Measurements from ENCODE around the gene CMPK2. TPM values are rescaled to one million over a fixed set of nuclear protein-coding genes. Genes with fewer than 3 reads are reported as not detected.

The CMPK2 gene
- total RNA-seq, 4 donors from 2014 or later: 2.9 to 31.1 (median 5.9) TPM

DNA sequence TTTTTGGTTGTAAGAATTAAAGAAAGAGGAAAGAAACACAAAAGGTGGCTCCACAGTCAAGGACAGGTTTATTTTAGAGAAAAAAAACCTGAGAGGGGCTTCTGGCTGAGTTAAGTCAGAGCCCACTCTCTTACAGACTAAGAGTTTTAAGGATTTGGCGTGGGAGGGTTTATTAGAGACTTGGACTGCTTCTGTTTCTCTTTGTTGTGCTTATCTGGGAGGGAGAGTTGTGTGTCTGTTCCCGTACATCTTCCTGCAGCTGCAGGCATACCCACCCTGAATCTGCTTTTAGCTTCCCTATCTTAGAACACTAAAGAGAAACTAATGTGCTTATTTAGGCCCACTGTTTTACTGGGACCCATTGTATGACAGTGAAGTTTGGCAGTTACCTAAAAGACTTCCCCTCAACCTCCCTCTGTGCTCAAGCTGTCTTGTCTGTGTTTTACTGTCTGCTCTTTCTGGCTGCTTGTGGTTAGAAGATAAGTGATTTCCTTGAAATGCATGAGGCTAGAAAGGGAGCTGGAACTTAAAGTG is 14.6 kb upstream of the CMPK2 start:
- no peak for ATAC-seq (ENCODE audit: low FRiP score)
- no peak for DNase-seq (ENCODE audit: low spot score)
- TF ChIP-seq CTCF (IDR thresholded peaks at IDR 0.05): no peak

DNA sequence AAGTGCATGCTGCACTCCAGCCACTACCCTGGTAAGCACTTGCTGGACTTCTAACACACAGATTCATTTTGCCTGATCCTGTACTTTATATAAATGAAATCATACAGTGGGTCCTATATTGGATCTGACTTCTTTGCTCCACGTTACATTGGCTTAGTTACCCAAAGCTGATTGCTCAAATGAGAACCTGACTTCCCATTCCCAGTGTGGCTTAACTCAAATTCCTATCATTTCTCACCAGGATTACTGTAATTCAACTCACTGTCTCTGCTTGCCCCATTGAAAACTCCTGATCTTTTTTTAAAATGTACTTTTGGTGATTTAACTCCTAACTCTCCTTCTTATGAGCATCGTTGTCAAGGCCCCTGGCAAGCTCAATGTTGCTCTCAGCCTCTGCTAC is 13.3 kb upstream of the CMPK2 start:
- DNase-seq (ENCODE audit: low spot score) (no peak), ATAC-seq (ENCODE audit: low FRiP score) (no peak)
- no peak for TF ChIP-seq CTCF (IDR thresholded peaks at IDR 0.05)

- no peak for TF ChIP-seq CTCF (IDR thresholded peaks at IDR 0.05)
- no peak for DNase-seq (ENCODE audit: low spot score)
- ATAC-seq (ENCODE audit: low FRiP score): no peak
These were observed 12.8 kb upstream of the CMPK2 start for GRCh38 chr2:6878549-6878948.

DNA sequence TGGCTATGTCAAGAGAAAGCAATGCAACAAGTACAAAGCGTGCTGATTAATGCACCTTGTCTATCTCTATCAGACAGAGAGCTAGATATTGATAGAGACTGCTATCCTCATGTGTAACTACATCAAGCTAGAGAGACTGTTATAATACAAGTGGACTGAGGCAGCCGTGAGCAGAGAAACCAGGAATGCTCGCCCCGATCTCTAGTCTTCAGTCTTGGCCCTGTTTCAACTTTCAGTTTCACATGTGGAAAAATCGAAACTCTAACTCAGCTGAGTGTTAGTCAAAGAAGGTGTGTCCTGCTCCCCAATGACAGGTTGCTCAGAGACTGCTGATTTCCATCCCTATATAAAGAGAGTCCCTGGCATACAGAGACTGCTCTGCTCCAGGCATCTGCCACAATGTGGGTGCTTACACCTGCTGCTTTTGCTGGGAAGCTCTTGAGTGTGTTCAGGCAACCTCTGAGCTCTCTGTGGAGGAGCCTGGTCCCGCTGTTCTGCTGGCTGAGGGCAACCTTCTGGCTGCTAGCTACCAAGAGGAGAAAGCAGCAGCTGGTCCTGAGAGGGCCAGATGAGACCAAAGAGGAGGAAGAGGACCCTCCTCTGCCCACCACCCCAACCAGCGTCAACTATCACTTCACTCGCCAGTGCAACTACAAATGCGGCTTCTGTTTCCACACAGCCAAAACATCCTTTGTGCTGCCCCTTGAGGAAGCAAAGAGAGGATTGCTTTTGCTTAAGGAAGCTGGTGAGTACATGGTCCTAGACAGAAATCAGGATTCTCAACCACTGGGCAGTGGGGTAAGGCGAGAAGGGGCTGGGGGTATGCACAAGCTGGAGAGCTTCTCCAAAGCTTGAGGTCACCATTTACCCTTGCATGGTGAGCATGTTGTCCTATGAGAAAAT is 11.9 kb upstream of the CMPK2 start, which contains the start of gene RSAD2:
RSAD2 (plus strand) TSS at position 376 of the 903 bp plus-strand sequence; CDS start at position 400, 24 bp downstream.
- DNase-seq (ENCODE audit: low spot score): no peak
- peak; percentile 93 for ATAC-seq (ENCODE audit: low FRiP score)
- TF ChIP-seq CTCF (IDR thresholded peaks at IDR 0.05): no peak

DNA sequence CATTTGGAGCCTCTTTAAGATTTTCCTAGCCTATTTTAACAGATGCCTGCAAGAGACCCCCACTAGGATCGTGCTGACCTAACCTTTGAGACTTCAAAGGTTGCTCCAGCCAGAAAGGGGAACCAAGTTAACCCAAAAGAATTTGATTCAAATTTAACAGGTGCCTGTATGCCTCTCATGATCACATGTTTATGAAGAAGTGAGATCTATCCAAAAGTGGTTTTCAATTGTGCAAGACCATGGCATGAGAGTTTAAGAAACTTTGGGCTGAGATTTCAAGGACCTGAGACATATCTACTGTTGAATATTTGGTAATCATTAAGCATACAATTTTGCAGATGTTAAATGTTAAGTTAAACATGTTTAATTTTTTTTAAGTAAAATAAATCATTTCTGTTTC is 10.6 kb upstream of the CMPK2 start:
- ATAC-seq (ENCODE audit: low FRiP score): no peak
- TF ChIP-seq CTCF (IDR thresholded peaks at IDR 0.05): no peak
- DNase-seq (ENCODE audit: low spot score): no peak

DNA sequence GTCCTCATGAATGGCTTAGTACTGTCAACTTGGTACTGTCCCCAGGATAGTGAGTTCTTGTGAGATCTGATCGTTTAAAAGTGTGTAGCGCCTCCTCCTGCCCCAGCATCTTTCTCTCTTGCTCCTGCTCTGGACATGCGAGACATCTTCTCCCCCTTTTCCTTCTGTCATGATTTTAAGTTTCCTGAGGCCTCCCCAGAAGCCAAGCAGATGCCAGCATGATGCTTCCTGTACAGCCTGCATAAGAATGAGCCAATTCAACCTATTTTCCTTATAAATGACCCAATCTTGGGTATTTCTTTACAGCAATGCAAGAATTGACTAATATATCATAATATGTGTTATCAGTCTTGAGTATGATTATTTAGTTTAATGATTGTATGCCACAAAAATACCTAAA is 8.3 kb upstream of the CMPK2 start:
- TF ChIP-seq CTCF (IDR thresholded peaks at IDR 0.05): no peak
- DNase-seq (ENCODE audit: low spot score): no peak
- no peak for ATAC-seq (ENCODE audit: low FRiP score)

DNA sequence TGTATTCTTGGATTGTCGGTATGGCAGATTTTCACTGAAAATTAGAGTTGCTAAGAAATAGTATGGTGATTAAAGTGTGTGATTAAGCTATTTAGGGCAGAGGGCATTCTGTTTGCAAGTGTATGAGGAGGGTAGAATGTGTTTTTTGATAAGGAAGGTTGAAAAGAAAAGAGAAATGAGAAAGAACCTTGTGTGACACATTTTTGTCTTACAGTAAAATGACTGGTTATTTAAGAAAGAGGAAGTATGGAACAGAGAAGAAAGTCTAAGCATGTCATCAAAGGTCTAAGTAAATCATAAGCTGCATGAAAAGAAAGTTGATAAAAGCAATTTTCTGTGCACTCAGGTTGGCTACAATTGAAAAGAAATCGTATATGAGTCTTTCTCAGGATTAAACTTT is 6.7 kb upstream of the CMPK2 start:
- no peak for TF ChIP-seq CTCF (IDR thresholded peaks at IDR 0.05)
- DNase-seq (ENCODE audit: low spot score): no peak
- no peak for ATAC-seq (ENCODE audit: low FRiP score)
